Stimulated activated CD8-positive, alpha-beta memory T cell treated with anti-CD3 and anti-CD28 coated beads, Interleukin-15, amount 100 ng/mL, for 4 hours (primary cell): ENCODE results near the gene ATP8B3.
"Not testable (repeated sequence)": the region's sequence is repeated elsewhere in the genome, so short reads cannot be mapped to it uniquely, and the experiment has no call there.

ENCODE experiments used
- DNase-seq, 2 donors: peaks; one replicate each; pipeline ENCODE4 v3.0.0-alpha.2; 2020; ENCODE audit warnings: low read depth in 2 of 2

The ATP8B3 gene

DNA sequence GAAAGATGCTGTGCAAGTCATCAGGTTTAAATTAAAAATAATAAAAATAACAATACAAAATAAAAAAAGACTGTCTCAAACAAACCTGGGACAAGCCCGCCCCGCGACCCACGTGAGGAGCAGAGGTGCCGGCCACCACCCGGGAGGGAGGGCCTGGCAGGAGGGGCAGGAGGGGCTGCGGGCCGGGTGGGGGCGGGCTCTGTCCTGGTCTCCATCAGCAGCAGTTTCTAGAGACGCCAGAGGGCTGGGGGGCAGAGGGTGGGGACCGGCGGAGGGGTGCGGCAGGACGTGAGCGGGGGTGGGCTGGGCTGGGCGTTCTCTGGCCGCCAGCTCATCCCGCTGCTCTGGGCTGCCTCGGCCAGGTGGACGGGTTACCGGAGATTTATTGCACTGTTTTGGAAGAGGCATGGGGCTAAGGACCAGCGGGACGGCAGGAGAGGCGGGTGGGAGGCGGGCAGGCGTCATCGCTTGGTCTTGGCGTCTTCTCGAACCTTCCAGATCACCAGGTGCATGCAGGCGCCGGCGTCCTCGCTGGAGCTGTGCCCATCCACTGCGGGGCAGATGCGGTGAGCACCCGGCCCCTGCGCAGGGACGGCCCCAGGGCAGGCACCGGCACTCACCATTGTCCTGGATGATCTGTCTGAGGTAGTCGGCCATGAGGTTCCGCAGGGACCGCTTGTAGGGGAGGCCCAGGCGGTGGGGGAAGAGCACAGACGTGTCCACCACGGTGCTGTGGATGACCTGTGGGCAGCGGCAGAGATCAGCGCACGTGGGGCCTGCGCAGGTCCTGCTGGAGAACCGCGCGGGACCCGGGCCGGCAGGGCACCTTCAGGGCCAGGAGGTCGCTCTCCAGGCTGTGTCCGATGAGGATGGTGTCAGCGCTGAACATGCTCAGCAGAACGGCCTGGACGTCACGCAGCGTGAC lies 3.8 kb upstream of the ATP8B3 start:
- no peak for DNase-seq

DNA sequence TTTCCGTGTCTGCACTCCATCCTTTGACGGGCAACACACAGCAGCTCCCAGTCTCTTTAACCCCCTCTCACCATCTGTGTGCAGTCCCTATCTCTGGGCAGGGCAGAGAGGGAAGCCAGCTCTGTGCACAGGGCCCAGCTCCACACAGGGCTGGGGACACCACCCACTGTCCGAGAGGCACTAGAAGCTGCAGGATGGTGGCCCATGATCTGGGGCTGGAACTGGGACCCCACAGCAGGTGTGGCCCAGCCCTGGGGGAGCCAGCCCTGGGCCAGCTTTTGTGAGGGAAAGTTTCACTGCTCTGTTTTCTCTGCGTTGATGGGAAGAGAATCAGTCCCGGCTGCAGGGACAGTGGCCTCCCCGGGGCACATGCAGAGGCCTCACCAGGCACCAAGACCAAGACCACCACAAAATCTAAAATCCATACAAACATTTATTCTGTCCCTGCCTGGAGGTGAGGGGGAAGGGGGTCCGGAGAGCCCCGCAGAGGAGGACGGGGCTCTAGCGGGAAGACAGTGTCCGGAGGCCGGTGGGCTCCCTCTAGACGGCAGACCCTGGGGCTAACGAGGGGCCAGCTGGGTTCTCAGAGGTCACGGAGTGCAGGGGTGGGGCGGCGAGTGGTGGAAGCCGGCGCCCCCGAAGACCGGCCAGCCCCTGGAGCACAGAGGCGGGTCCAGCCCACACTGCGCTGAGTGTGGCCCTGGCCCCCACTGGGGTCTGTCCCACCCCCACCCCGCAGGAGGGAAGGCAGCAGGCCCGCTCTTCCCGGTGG lies 2.9 kb upstream of the ATP8B3 start:
- DNase-seq = no peak

DNA sequence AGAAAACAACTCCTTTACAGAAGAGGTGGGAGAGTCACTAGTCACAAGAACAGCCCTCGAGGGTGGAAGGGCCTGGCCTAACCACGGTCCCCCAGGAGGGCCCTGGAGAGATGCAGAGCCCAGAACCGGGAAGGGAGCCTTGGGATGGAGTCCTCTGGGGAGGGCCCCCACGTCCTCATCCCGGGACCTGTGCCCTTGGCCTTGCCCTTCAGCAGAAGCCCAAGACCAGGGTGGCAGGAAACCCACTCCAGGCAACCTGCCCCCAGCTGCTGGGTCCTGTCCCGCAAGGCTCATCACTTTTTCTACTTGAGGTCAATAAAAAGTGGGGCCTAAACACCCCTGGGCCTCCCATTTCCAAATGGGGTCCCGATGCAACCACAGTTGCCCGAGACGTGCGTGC lies 2.3 kb upstream of the ATP8B3 start:
- DNase-seq = no peak

DNA sequence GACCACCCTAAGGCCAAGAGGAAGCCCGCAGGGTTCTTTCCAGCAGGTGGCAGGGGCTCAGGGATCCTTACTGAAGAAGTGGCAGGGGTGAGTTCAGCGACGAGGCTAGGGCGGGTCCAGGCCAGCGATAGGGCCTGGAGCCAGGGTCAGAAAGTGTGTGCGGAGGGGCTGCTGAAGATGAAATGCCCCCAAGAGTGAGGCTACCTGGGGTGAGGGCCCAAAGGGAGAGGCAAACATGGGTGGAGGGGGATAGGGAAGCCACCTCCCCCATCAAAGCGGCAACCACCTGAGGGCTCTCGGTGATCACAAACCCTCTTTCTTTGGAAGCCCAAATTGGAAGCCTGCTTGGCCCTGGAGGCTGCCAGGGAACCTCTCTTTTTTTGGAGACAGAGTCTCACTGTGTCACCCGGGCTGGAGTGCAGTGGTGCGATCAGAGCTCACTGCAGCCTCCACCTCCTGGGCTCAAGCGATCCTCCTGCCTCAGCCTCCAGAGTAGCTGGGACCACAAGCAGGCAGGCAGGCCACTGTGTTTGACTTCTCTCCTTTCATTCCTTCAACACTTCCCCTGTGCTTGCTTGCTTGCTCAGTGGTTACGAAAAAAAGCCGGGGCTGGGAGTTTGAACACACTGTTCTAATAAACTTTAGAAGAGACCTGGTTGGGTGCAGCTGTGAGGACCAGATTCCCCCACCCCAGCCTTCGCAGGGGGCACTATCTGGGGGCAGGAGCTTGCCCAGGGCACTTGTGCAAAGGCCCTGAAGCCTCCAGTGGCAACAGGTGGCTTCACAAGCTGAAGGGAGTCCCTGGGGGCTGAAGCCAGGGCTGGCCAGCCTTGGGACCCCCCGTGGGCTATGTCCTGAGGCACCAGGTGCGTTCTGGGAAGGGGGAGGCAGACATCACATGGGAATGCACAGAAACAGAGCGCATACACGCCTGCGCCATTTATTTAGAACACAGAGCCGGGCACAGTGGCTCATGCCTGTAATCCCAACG lies 1.4 kb upstream of the ATP8B3 start:
- DNase-seq = no peak

DNA sequence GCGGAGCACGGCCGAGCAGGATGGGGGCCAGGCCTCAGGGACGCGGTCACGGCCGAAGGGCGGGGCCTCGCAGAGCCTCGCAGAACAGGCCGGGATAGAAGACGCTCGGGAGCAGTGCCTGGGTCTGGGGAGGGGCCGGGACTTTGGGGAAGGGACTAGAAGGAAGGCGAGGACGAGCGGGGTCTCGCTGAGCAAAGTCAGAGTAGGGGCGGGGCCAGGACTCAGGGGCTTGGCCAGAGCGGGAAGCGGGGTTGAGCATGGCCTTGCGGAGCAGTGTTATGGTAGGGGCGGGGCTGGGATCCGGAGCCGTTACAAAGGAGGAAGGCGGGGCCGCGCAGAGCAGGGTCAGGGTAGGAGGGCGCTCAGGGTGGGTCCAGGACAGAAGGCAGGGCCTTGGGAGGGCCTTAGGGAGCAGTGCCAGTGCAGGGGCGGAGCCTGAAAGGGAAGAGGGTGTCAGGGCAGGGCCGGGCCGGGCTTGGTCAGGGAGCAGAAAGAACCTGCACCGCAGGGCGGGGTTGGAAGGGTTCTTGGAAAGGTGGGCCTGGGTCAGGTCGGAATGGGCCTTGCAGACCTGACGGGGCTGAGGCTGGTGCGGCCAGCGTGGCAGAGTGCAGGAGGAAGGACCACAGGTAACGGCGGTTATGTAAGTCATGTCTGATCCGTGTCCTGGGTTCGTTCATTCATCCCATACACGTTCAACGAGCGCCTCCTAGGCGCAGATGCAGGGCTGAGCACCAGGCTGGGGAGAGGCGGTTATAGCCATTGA lies 533 bp upstream of the ATP8B3 start:
- DNase-seq = peak; percentile 57 to 63

DNA sequence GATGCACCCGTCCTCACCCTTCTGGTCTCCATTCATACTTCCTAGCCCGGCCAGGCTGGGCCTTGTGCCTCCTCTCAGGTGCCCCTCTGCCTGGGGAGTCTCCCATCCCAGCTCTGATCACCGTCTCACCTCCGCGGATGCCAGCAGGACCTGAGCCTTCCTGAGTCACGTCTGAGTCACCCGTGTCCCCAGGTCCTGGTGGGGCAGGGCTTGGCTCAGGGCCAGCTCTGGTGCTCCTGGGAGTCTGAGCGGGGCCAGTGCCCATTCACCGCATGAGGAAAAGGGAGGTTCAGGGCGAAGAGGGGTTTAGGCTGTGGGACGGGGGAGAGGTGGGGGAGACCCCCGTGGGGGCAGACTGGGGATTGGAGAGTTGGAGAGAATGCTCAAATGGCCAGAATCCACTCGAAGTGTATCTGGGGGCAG lies 593 bp downstream of the ATP8B3 start:
- peak; percentile 15 to 26 for DNase-seq

DNA sequence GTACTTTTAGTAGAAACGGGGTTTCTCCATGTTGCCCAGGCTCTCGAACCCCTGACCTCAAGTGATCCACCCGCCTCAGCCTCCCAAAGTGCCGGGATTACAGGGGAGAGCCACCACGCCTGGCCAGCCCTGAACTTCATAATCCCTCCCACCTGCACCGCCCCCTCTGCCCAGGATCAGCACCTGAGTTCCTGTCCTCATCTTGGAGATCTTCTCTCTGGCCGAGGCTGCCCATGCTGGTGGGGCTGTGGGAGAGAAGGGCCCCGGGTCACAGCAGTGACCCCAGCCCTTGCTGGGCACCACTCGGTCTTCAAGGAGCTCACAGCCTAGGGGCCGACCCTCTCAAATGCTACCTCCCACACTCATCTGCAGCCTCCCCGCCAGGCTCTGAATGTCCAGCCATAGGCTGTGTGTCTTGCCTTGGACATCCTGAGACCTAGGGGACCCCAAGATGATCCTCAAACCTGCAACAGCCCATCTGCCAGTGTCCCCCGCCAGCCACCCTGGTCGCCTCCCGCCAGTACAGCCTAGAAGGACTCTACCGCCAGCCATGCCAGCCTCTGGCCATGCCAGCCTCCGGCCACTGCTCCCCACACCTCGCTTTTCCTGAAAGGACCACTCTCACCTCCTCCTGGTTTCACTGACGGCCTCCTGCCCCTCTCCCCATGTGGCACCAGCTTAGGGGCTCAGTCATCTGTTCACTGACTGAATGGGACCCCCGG lies 1.5 kb downstream of the ATP8B3 start:
- DNase-seq = no peak

DNA sequence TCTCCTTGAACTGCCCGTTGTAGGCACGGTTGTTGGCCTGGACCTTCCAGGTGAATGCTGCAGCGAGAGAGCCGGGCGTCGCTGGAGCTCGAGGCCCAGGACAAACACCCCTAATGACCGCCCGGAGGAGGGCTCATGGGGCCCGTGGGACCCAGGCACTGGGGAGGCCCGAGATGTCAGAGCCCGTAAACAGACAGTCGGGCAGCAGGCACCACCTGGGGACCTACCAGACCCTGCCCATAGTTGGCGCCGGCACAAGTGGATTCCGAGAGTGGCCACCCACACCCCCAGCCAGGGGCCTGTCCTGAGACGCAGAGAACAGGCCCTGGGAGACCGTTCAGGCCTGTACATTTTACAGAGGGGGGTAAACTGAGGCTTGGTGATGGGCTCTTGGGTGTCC lies 2.4 kb downstream of the ATP8B3 start:
- no peak for DNase-seq

DNA sequence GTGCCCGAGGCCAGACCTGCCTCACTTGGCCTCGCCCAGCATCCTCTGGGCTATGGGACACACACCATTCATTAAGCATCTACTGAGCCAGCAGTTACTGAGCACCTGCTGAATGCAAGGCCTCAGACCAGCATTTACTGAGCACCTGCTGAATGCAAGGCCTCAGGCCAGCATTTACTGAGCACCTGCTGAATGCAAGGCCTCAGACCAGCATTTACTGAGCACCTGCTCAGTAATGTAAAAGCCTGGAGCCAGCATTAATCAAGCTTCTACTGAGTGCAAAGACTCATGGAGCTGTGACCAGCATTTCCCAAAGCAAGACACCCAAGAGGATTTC lies 3.7 kb downstream of the ATP8B3 start:
- no peak for DNase-seq

DNA sequence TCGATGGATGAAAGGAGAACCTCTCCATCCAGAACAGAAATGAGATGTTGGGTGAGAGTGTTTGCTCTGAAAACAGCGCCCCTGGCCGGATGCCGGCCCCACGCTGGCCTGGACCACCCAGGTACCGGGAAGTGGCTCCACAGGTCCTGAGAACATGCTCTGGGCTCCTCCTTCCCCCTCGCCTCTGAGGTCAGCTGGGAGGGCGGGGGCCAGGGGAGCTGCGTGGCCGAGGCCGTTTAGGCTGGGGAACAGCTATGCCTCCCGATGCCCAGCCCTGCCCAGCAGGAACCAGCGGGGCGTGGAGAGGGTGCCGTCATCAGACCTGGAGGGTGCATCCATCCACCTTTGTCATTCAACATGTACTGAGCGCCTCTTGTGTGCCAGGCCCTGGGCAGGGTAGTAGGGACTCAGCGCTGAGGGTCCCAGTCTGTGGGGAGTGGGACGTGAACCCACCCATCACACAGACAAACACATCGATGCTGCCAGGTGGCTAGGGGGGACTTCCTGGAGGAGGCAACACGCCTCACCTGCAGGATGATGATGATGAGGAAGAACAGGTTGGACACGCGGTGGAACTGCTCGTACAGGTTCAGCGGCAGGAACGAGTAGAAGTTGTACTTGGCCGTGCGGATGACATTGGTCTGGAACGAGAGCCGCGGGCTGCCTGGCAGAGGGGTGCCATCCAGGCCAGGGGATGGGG lies 4.2 kb downstream of the ATP8B3 start:
- no peak for DNase-seq

DNA sequence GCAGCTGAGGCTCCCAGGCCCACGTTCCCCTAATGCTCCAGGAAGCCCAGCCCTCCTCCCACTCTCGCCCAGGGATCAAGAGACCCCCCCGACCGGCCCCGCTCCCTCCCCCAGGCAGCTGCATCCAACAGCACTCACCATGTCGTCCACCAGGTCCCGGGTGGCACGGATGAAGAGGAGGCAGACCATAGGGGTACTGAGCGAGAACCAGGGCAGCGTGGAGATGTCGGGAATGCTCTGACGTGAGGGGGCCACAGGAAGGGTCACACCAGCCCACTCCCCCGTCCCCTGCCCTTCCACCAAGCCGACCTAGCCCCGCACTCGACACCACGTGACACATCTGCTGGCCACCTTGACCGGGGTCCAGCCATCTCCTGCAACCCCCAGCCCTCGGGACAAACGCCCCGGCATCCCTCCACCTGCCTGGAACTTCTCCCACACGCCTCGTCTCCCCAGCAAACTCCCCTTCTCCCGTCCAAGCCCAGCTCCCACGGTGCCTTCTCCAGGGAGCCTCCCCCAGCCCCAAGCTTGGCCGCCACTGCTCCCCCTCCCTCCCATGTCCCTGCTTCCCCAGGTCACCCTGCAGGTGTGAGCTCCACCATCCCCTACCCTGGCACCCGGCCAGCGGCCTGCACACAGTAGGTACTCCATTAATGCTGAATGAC lies 4.9 kb downstream of the ATP8B3 start:
- no peak for DNase-seq

DNA sequence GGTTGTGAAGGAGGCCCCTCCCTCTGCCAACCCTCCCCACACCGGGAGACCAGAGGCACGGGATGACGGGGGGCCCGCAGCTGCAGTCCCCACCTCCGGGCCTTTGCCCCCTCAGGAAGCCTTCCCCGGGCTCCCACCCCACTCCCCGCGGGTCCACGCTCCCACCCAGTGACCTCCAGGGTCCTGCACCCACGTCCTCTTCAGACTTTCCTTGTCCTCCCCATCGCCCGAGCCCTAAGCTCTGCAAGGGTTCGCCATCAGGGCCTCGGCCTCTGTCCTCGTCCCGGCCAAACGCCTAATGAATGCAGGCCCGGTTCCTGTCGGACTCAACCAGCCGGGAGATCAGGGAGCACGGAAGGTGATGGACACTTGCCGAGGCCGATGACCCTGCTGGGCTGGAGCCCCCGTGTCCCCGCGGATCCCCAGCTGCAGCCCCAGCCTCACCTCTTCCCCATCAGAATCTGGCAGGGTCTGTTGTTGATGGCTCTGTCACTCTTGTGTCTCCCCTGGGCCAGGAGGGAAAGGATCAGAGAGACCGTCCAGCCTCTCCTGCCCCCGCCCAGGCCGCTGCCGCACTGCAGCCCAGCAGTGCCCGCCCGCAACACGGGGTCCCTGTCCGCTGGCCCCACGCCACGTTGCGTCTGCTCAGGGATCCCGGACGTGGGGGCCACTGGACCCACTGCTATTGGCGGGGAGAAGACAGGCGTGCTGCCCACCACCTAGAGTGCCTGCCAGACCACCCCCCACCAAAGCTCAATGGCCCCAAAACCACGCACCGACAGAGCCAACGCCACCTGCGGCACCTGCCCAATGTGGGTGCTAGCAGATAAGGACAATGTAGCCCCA lies 5.7 kb downstream of the ATP8B3 start:
- no peak for DNase-seq

DNA sequence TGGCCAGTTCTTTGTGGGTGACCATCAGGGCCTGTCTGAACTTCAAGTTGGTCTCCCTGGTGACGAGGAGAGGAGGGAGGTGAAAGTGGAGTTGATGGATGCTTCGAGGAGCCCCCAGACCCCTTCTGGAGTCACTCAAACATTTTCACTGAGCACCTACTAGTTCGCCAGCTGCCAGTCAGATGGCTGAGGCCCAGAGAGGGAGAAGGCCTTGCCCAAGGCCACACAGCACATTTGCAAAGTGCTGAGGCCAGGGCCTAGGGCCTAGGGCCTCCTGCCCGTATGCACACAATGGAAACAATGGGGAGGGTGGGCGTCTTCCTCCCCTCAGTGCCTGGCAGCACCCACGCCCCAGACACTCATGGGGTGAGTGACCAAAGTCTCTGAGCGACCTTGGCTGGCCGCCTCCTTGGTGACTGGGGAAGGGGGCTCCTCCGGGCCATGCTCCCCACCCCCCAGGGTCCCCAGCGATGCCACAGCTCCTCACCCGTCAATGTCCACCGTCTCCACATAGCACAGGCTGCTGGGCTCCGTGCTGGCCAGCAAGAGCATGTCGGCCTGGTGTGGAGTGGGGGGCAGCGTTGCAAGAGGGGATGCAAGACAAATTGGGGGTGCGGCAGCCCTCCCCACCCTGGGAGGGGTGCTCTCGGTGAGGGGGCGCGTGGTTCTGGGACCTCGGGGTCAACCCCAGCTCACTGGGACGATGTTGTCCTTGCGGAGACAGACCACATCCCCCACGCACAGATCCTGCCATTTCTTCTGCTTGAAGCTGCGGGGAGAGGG lies 6.5 kb downstream of the ATP8B3 start:
- DNase-seq = no peak

DNA sequence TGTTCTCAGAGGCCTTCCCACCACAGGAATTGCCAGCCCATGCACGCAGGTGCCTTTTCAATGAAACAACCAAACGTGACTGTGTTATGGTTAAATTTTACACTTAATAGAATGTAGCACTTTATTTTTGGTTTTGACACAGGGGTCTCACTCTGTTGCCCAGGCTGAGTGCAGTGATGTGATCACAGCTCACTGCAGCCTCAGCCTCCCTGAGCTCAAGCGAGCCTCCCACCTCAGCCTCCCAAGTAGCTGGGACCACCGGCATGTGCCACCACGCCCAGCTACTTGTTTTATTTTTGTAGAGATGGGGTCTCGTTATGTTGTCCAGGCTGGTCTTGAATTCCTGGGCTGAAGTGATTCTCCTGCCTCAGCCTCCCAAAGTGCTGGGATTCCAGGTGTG lies 7.2 kb downstream of the ATP8B3 start:
- DNase-seq = no peak

DNA sequence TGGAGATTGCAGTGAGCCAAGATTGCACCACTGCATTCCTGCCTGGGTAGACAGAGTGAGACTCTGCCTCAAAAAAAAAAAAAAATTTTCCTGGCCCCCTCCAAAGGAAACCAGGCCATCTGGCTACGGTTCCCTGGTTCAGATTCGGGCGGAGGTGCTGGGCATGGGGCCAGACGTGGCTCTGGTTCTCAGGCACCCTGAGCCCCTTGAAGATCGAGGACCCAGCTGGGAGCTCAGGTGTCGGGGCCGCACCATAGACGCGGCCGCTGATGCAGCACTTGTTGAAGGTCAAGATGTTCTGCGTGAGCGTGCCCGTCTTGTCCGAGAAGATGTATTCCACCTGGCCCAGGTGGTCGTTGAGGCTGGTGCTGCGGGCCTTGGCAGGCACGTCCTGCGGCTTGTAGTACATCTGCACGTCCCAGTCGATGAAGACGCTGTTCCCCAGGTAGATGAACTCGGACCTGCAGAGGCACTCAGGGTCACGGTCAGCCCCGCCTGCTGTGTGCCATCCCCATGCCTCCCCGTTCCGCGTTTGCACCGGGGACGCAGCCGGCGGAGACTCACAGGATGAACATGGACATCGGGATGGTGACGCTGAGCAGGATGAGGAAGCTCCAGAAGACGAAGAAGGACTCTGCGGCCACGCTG lies 12.3 kb downstream of the ATP8B3 start:
- no peak for DNase-seq

DNA sequence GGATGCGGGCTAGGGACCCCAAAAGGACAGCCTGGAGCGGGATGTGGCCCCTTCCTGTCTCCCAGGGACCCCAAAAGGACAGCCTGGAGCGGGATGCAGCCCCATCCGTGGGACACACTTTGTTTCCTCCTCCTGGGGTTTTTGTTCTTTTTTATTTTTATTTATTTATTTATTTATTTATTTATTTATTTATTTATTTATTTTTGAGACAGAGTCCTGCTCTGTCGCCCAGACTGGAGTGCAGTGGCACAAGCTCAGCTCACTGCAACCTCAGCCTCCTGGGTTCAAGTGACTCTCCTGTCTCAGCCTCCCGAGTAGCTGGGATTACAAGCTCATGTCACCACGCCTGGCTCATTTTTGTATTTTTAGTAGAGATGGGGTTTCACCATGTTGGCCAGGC lies 14.8 kb downstream of the ATP8B3 start:
- DNase-seq = not testable (repeated sequence)
